Measurements from ENCODE around the gene HDLBP.

Gene HDLBP

DNA sequence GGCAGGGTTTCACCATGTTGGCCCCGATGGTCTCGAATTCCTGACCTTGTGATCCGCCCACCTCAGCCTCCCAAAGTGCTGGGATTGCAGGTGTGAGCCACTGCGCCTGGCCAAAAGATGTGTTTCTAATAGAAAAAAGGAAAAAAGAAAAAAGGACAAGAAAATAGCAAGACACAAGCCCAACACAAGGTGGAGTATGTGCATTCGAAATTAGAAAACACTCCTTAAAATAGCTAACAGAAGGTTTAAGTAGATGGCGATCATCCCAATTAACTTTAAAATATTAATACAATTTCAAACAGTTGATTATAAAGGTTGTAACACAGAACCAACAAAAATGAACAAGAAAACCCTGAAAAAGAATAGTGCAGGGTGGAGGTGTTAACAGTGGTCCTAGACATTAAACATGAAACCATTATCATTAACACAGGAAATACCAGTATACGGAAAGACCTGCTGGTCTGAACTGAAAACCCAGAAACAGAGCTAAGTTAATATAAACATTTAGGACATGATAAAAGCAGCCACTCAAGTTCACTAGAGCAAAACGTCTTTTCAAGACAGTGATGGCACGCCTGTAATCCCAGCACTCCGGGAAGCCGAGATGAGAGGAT, 57.9 kb downstream of the HDLBP start:
- no peak for DNase-seq (ENCODE audit: low read depth)
- TF ChIP-seq CTCF (IDR thresholded peaks at IDR 0.05; ENCODE audit: low read depth, low read length, missing control alignments): no peak
- in situ Hi-C loops (cut with HindIII; ENCODE audit: low sequenced_read_pairs): no loop called here
- no peak overlapping the region for H3K4me3 ChIP-seq (ENCODE audit: low read depth, low read length)

GRCh38 chr2:241256168-241256545, 59.3 kb downstream of the HDLBP start:
- no peak overlapping the region for H3K4me3 ChIP-seq (ENCODE audit: low read depth, low read length)
- in situ Hi-C loops (cut with HindIII; ENCODE audit: low sequenced_read_pairs): no loop called here
- TF ChIP-seq CTCF (IDR thresholded peaks at IDR 0.05; ENCODE audit: low read depth, low read length, missing control alignments): no peak
- no peak for DNase-seq (ENCODE audit: low read depth)

DNA sequence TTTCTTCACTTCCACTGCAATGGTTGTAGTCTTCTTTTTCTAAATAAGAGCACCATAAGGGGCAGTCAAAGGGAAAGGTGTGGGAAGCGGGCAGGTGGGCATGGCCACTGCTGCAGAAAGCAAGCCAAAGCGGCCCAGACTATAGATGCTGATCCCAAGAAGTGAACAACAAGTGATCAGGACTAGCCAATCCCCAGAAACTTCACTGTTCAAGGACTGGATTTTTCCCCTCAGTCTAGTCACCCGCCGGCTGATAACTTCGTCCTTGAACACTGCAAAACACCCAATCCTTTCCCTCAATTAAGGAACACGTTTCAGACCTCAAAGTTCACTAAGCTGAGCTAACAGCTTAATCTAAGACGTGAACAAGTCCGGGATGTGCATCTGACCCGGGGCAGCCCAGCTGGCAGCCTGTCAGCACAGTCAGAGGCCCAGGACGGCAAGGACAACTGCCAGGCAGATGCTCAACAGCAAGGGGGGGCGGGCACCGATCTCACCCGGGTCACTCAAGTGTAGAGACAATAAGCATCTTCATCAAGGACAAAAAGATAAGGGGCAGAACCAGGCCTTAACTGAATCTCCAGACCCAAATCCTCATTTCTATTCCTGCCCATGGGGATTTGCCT, 59.8 kb downstream of the HDLBP start:
- no peak for DNase-seq (ENCODE audit: low read depth)
- in situ Hi-C loops (cut with HindIII; ENCODE audit: low sequenced_read_pairs): no loop called here
- no peak overlapping the region for H3K4me3 ChIP-seq (ENCODE audit: low read depth, low read length)
- TF ChIP-seq CTCF (IDR thresholded peaks at IDR 0.05; ENCODE audit: low read depth, low read length, missing control alignments): no peak

DNA sequence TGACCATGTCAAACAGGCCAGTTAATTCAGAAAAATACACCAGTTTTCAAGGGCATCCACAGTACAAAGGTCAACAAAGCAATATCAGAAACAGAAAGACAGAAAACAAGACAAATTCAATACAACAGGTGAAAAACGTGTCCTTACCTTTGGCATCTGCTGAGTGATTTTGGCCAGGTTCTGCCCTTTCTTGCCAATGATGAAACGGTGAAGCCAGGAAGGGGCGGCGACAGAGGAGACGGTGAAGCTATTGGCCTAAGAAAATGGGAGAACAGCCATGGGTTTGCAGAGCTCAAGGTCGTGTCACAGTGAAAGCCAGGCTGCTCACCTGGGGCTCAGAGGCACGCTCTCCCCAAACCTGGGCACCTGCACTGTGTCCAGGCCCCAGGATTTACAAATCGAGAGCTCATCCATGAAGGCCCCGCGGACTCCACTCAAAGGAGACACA, 60.5 kb downstream of the HDLBP start:
- H3K4me3 ChIP-seq (ENCODE audit: low read depth, low read length): no peak overlapping the region
- TF ChIP-seq CTCF (IDR thresholded peaks at IDR 0.05; ENCODE audit: low read depth, low read length, missing control alignments): no peak
- DNase-seq (ENCODE audit: low read depth): no peak
- in situ Hi-C loops (cut with HindIII; ENCODE audit: low sequenced_read_pairs): no loop called here

DNA sequence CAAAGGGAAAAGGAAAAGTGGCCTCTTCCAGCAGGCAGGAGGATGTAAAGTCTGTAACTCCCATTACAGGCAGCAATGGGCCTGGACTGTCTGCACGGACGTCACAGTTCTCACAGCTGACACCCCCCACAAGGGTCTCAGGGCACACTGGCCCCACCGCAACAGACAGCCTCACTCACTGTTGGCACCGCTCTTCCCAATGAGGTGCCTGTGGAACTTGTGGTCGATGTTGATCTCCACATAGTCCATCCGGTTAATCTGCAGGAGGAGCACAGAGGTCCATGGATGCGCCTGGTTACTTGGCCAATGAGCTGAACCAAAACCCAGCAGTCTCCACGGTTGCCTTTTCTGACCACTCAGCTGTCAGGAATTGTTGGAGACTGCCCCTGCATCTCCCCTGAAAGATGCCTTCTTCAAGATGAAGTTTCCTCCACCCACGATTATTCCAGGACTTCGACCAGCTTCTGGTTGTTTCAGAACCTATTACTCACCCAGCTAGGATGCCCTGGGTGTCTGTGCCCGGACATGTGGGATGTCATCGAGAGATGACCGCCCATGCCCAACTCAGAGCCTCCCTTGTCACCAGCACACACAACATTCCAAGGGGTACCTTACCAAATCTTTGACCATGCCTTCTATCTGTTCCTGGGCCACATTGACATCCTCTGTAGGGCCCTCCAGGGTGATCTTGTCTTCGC, 62.5 kb downstream of the HDLBP start:
- no peak for TF ChIP-seq CTCF (IDR thresholded peaks at IDR 0.05; ENCODE audit: low read depth, low read length, missing control alignments)
- no peak overlapping the region for H3K4me3 ChIP-seq (ENCODE audit: low read depth, low read length)
- in situ Hi-C loops (cut with HindIII; ENCODE audit: low sequenced_read_pairs): no loop called here
- no peak for DNase-seq (ENCODE audit: low read depth)

DNA sequence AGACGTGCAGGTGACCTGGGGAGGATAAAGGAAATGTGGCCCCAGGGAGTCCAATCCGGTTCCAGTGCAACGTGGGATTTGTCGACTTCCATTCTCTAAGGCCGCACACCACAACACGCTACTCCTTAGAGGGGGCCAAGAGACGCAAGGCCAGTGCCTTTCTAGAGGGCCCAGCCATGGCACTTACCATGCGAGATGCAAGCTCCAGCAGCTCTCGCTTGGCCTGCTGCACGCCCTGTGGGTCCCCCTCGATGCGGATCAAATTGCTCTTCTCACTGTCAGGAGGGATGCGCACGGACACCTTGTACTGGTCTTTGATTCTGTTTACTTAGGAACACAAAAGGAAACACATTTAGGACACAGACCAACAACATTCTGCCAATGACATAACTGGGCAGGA, 65.8 kb downstream of the HDLBP start:
- no peak for TF ChIP-seq CTCF (IDR thresholded peaks at IDR 0.05; ENCODE audit: low read depth, low read length, missing control alignments)
- in situ Hi-C loops (cut with HindIII; ENCODE audit: low sequenced_read_pairs): no loop called here
- no peak for DNase-seq (ENCODE audit: low read depth)
- H3K4me3 ChIP-seq (ENCODE audit: low read depth, low read length): no peak overlapping the region
